Trophoblast cell (in vitro differentiated cells and primary cell): Measurements from ENCODE around the gene DCDC2C.

ENCODE experiments used
- DNase-seq, 2 donors: peaks; one replicate each; pipeline ENCODE4 v3.0.0-alpha.2; 2016
- H2AFZ ChIP-seq: 2 replicates; pipeline ENCODE4 v1.6.1; 2013; ENCODE audit warnings: low read length, moderate library complexity, mild to moderate bottlenecking; ENCODE audit not compliant: insufficient read depth, poor library complexity
- H2AK5ac ChIP-seq: 2 replicates; pipeline ENCODE4 v1.6.1; 2013; ENCODE audit warnings: mild to moderate bottlenecking, low read length
- H2BK120ac ChIP-seq: 2 replicates; pipeline ENCODE4 v1.6.1; 2013; ENCODE audit warnings: low read length, mild to moderate bottlenecking, moderate library complexity; ENCODE audit not compliant: insufficient read depth, poor library complexity
- H2BK12ac ChIP-seq: 2 replicates; pipeline ENCODE4 v1.6.1; 2013; ENCODE audit warnings: mild to moderate bottlenecking, low read length, moderate library complexity
- H2BK5ac ChIP-seq: 2 replicates; pipeline ENCODE4 v1.6.1; 2013; ENCODE audit warnings: low read length, low read depth, moderate library complexity, mild to moderate bottlenecking; ENCODE audit not compliant: poor library complexity
- H3K14ac ChIP-seq: 2 replicates; pipeline ENCODE4 v1.6.1; 2013; ENCODE audit warnings: mild to moderate bottlenecking, low read length
- H3K18ac ChIP-seq: 2 replicates; pipeline ENCODE4 v1.6.1; 2013; ENCODE audit warnings: mild to moderate bottlenecking, low read length
- H3K23ac ChIP-seq: 2 replicates; pipeline ENCODE4 v1.6.1; 2013; ENCODE audit warnings: low read length
- H3K27ac ChIP-seq: 2 replicates; pipeline ENCODE4 v1.5.1; 2013; ENCODE audit warnings: low read depth, mild to moderate bottlenecking, inconsistent platforms, low read length, moderate library complexity
- H3K27me3 ChIP-seq: 2 replicates; pipeline ENCODE4 v1.6.1; 2013; ENCODE audit warnings: inconsistent platforms, mild to moderate bottlenecking, low read length, moderate library complexity; ENCODE audit not compliant: insufficient read depth
- H3K36me3 ChIP-seq, 2 experiments: 1 replicate in 1 of 2; 2 replicates in 1 of 2; pipeline ENCODE4 v1.6.1; 2013; ENCODE audit warnings: low read length in 2 of 2, mild to moderate bottlenecking in 2 of 2, moderate library complexity in 1 of 2; ENCODE audit not compliant: insufficient read depth in 2 of 2, control insufficient read depth in 1 of 2
- H3K4ac ChIP-seq: 2 replicates; pipeline ENCODE4 v1.6.1; 2013; ENCODE audit warnings: low read depth, mild to moderate bottlenecking, low read length, moderate library complexity
- H3K4me1 ChIP-seq, 2 experiments: 1 replicate in 1 of 2; 2 replicates in 1 of 2; pipeline ENCODE4 v1.6.1; 2013; ENCODE audit warnings: low read length in 2 of 2, mild to moderate bottlenecking in 2 of 2, moderate library complexity in 1 of 2; ENCODE audit not compliant: insufficient read depth in 2 of 2, control insufficient read depth in 1 of 2
- H3K4me2 ChIP-seq: 2 replicates; pipeline ENCODE4 v1.6.1; 2013; ENCODE audit warnings: inconsistent platforms, mild to moderate bottlenecking, low read length, moderate library complexity
- H3K4me3 ChIP-seq: 2 replicates; pipeline ENCODE4 v1.5.1; 2013; ENCODE audit warnings: mild to moderate bottlenecking, low read depth, low read length, inconsistent platforms
- H3K79me1 ChIP-seq: one replicate; pipeline ENCODE4 v1.6.1; 2013; ENCODE audit warnings: low read length
- H3K79me2 ChIP-seq: 2 replicates; pipeline ENCODE4 v1.6.1; 2013; ENCODE audit warnings: low read length, mild to moderate bottlenecking; ENCODE audit not compliant: control insufficient read depth, insufficient read depth, poor library complexity
- H3K9ac ChIP-seq: 2 replicates; pipeline ENCODE4 v1.6.1; 2013; ENCODE audit warnings: mild to moderate bottlenecking, low read length
- H3K9me3 ChIP-seq: 2 replicates; pipeline ENCODE4 v1.6.1; 2013; ENCODE audit warnings: low read depth, mild to moderate bottlenecking, control low read depth, inconsistent platforms, low read length; ENCODE audit not compliant: insufficient read depth
- H4K12ac ChIP-seq: 2 replicates; pipeline ENCODE4 v1.6.1; 2013; ENCODE audit warnings: low read depth, mild to moderate bottlenecking, low read length, moderate library complexity
- H4K8ac ChIP-seq: 2 replicates; pipeline ENCODE4 v1.6.1; 2013; ENCODE audit warnings: low read depth, mild to moderate bottlenecking, low read length, moderate library complexity
- H4K91ac ChIP-seq: one replicate; pipeline ENCODE4 v1.6.1; 2013; ENCODE audit warnings: low read depth, mild to moderate bottlenecking, low read length, moderate library complexity
- WGBS: extraction: QIAGEN DNeasy Blood & Tissue Kit; methylation state at CpG from one replicate; pipeline ENCODE4 v1.1.7; 2013; ENCODE audit warnings: missing lambda C conversion rate; ENCODE audit not compliant: insufficient read length, insufficient coverage; ENCODE audit errors: extremely low coverage; 5-methylcytosine and 5-hydroxymethylcytosine counted together

The DCDC2C gene

GRCh38 chr2:3759331-3759730, 56.0 kb downstream of the DCDC2C start:
- no peak for DNase-seq
- Histone ChIP-seq H4K91ac (no peak overlapping the region), H2AK5ac (no peak overlapping the region), H2AFZ (no peak overlapping the region), H3K36me3 (no peaks in the 10 kb centered on the region), H3K14ac (no peak overlapping the region), H3K23ac (no peak overlapping the region), H4K12ac (no peak overlapping the region), H3K79me2 (no peaks in the 10 kb centered on the region), H3K27ac (no peak overlapping the region), H3K27me3 (no peaks in the 10 kb centered on the region), H2BK12ac (no peak overlapping the region), H4K8ac (no peak overlapping the region), H3K4me3 (no peak overlapping the region), H2BK5ac (no peak overlapping the region), H3K18ac (no peak overlapping the region), H3K79me1 (no peaks in the 10 kb centered on the region), H2BK120ac (no peak overlapping the region), H3K9ac (no peak overlapping the region), H3K4me2 (no peak overlapping the region), H3K4ac (no peak overlapping the region), H3K9me3 (no peaks in the 10 kb centered on the region), H3K4me1 (no peaks in the 10 kb centered on the region)
- WGBS, result no CpG with 5 or more reads among the region's 7 CpGs

- H3K79me2 ChIP-seq, result no peaks in the 10 kb centered on the region
- H2BK12ac ChIP-seq, result no peak overlapping the region
- no peak overlapping the region for H4K8ac ChIP-seq
- H2BK120ac ChIP-seq, result no peak overlapping the region
- no peak overlapping the region for H2BK5ac ChIP-seq
- no peak overlapping the region for H2AK5ac ChIP-seq
- no peak overlapping the region for H4K91ac ChIP-seq
- no peak overlapping the region for H3K4me3 ChIP-seq
- H2AFZ ChIP-seq, result no peak overlapping the region
- no peak overlapping the region for H3K4ac ChIP-seq
- H3K27ac ChIP-seq, result no peak overlapping the region
- H3K9ac ChIP-seq, result no peak overlapping the region
- no CpG with 5 or more reads among the region's 4 CpGs for WGBS
- H3K18ac ChIP-seq, result no peak overlapping the region
- H3K9me3 ChIP-seq, result no peaks in the 10 kb centered on the region
- no peaks in the 10 kb centered on the region for H3K79me1 ChIP-seq
- H3K36me3 ChIP-seq, result no peaks in the 10 kb centered on the region
- no peak for DNase-seq
- H4K12ac ChIP-seq, result no peak overlapping the region
- no peak overlapping the region for H3K23ac ChIP-seq
- H3K27me3 ChIP-seq, result no peaks in the 10 kb centered on the region
- H3K4me2 ChIP-seq, result no peak overlapping the region
- H3K14ac ChIP-seq, result no peak overlapping the region
- H3K4me1 ChIP-seq, result no peaks in the 10 kb centered on the region
Observed at GRCh38 chr2:3759761-3760160, 56.4 kb downstream of the DCDC2C start.

- no CpG with 5 or more reads among the region's 5 CpGs for WGBS
- no peak overlapping the region for H3K4ac ChIP-seq
- no peak overlapping the region for H3K4me3 ChIP-seq
Observed at GRCh38 chr2:3761272-3761671, 57.9 kb downstream of the DCDC2C start.

GRCh38 chr2:3762771-3763447, 59.5 kb downstream of the DCDC2C start:
- no peak overlapping the region for H3K4me2 ChIP-seq
- no CpG with 5 or more reads among the region's 14 CpGs for WGBS
- no peaks in the 10 kb centered on the region for H3K36me3 ChIP-seq
- H2BK120ac ChIP-seq, result no peak overlapping the region
- H3K18ac ChIP-seq, result no peak overlapping the region
- no peaks in the 10 kb centered on the region for H3K79me1 ChIP-seq
- H3K4me3 ChIP-seq, result no peak overlapping the region
- no peak overlapping the region for H4K12ac ChIP-seq
- H3K4me1 ChIP-seq, result no peaks in the 10 kb centered on the region
- no peak overlapping the region for H2AFZ ChIP-seq
- H2AK5ac ChIP-seq, result no peak overlapping the region
- no peak overlapping the region for H2BK5ac ChIP-seq
- no peaks in the 10 kb centered on the region for H3K27me3 ChIP-seq
- no peak overlapping the region for H4K8ac ChIP-seq
- no peak overlapping the region for H3K23ac ChIP-seq
- no peak overlapping the region for H3K4ac ChIP-seq
- no peaks in the 10 kb centered on the region for H3K79me2 ChIP-seq
- no peaks in the 10 kb centered on the region for H3K9me3 ChIP-seq
- H4K91ac ChIP-seq, result no peak overlapping the region
- H3K27ac ChIP-seq, result no peak overlapping the region
- no peak overlapping the region for H3K14ac ChIP-seq
- no peak overlapping the region for H3K9ac ChIP-seq
- no peak overlapping the region for H2BK12ac ChIP-seq
- no peak for DNase-seq

More at GRCh38 chr2:3761272-3761671, 57.9 kb downstream of the DCDC2C start:
- H3K27ac ChIP-seq, result no peak overlapping the region
- no peak overlapping the region for H4K91ac ChIP-seq
- no peak for DNase-seq
- H3K23ac ChIP-seq, result no peak overlapping the region
- no peak overlapping the region for H2AK5ac ChIP-seq
- H3K36me3 ChIP-seq, result no peaks in the 10 kb centered on the region
- H3K14ac ChIP-seq, result no peak overlapping the region
- no peaks in the 10 kb centered on the region for H3K27me3 ChIP-seq
- H2AFZ ChIP-seq, result no peak overlapping the region
- no peaks in the 10 kb centered on the region for H3K9me3 ChIP-seq
- H3K79me1 ChIP-seq, result no peaks in the 10 kb centered on the region
- H3K4me1 ChIP-seq, result no peaks in the 10 kb centered on the region
- no peak overlapping the region for H4K8ac ChIP-seq
- H3K79me2 ChIP-seq, result no peaks in the 10 kb centered on the region
- no peak overlapping the region for H2BK120ac ChIP-seq
- H3K4me2 ChIP-seq, result no peak overlapping the region
- no peak overlapping the region for H3K18ac ChIP-seq
- no peak overlapping the region for H3K9ac ChIP-seq
- H2BK12ac ChIP-seq, result no peak overlapping the region
- no peak overlapping the region for H2BK5ac ChIP-seq
- H4K12ac ChIP-seq, result no peak overlapping the region
